OCI-LY7 (cell line): ENCODE results near the gene KRT16. TPM values are rescaled to one million over a fixed set of nuclear protein-coding genes. Genes with fewer than 3 reads are reported as not detected.

Experiments used
- BruUV-seq: library from RNA; stranded (reverse); fragments of 400-500 nt; replicated peaks from 2 replicates; lab custom pipeline; 2021; lab: Mats Ljungman, UMichigan
- CTCF ChIA-PET: fragments of 300-600 bp; sonication (Branson Sonifier 250); formaldehyde crosslinking; loops from one replicate; lab custom pipeline; 2022; ENCODE audit warnings: antibody characterized with exemption; ENCODE audit not compliant: unreplicated experiment; lab: Charles Lee
- POLR2A ChIA-PET: fragments of 300-600 bp; sonication (Branson Sonifier 250); formaldehyde crosslinking; loops from one replicate; lab custom pipeline; 2022; ENCODE audit warnings: antibody characterized with exemption; lab: Charles Lee
- DNase-seq: peaks from one replicate; pipeline ENCODE4 v3.0.0-alpha.2; 2015; ENCODE audit warnings: low spot score
- H2AFZ ChIP-seq: fragments of 200-600 bp; sonication (generic), shearing (Covaris generic); 2 replicates; pipeline ENCODE4 v1.6.1; 2014; ENCODE audit warnings: mild to moderate bottlenecking, antibody characterized with exemption, low read length, moderate library complexity
- H3K27ac ChIP-seq: fragments of 200-600 bp; sonication (generic); 2 replicates; pipeline ENCODE4 v1.5.1; 2014; ENCODE audit warnings: mixed run types, low read depth, mild to moderate bottlenecking, moderate library complexity, low read length, inconsistent platforms; ENCODE audit not compliant: poor library complexity, severe bottlenecking
- H3K36me3 ChIP-seq: fragments of 200-600 bp; sonication (generic); 2 replicates; pipeline ENCODE4 v1.6.1; 2014; ENCODE audit warnings: mild to moderate bottlenecking, antibody characterized with exemption, low read length, moderate library complexity, mixed read lengths; ENCODE audit not compliant: insufficient read depth
- H3K4me1 ChIP-seq: fragments of 200-600 bp; sonication (generic); 2 replicates; pipeline ENCODE4 v1.5.1; 2014; ENCODE audit warnings: mild to moderate bottlenecking, low read length; ENCODE audit not compliant: insufficient read depth, poor library complexity, severe bottlenecking
- H3K4me2 ChIP-seq: fragments of 200-600 bp; sonication (generic); 2 replicates; pipeline ENCODE4 v1.6.1; 2014; ENCODE audit warnings: mild to moderate bottlenecking, low read length
- H3K4me3 ChIP-seq: fragments of 200-600 bp; sonication (generic); 2 replicates; pipeline ENCODE4 v1.5.1; 2014; ENCODE audit warnings: mild to moderate bottlenecking, low read depth, low read length; ENCODE audit not compliant: poor library complexity, severe bottlenecking
- H3K79me2 ChIP-seq: fragments of 200-600 bp; sonication (generic); 2 replicates; pipeline ENCODE4 v1.6.1; 2016; ENCODE audit warnings: low read depth, mild to moderate bottlenecking, low read length, moderate library complexity, mixed read lengths; ENCODE audit not compliant: insufficient read depth
- H3K9me2 ChIP-seq: fragments of 200-600 bp; sonication (generic); 2 replicates; pipeline ENCODE4 v1.6.1; 2016; ENCODE audit warnings: mild to moderate bottlenecking, low read length, mixed read lengths; ENCODE audit not compliant: insufficient read depth
- H3K9me3 ChIP-seq: fragments of 200-600 bp; sonication (generic); 2 replicates; pipeline ENCODE4 v1.6.1; 2014; ENCODE audit warnings: mild to moderate bottlenecking, mixed run types, low read length, mixed read lengths
- H4K20me1 ChIP-seq: fragments of 200-600 bp; sonication (generic); 2 replicates; pipeline ENCODE4 v1.6.1; 2014; ENCODE audit warnings: mild to moderate bottlenecking, antibody characterized with exemption, low read length, moderate library complexity, mixed read lengths; ENCODE audit not compliant: insufficient read depth
- CTCF ChIP-seq: fragments of 200-600 bp; sonication (generic); conservative IDR thresholded peaks from 2 replicates; pipeline ENCODE4 v1.5.1; 2014; ENCODE audit warnings: mild to moderate bottlenecking, antibody characterized with exemption, low read length, moderate library complexity, mixed read lengths
- EZH2phosphoT487 ChIP-seq: fragments of 200-600 bp; sonication (generic); IDR thresholded peaks from 2 replicates; pipeline ENCODE4 v1.6.1; 2018; ENCODE audit warnings: low read depth, borderline replicate concordance, mild to moderate bottlenecking, mixed run types, antibody characterized with exemption, low read length, moderate library complexity, mixed read lengths
- intact Hi-C: fragments of 100-400 bp; cut with micrococcal nuclease; formaldehyde crosslinking; loops from one replicate; pipeline ENCODE4 v1.10.0; 2022; ENCODE audit not compliant: unreplicated experiment
- total RNA-seq, 2 experiments: library from RNA; depleted of rRNA in 1 of 2; stranded (reverse); fragments of >200 nt in 1 of 2; shearing (Covaris generic) in 1 of 2; gene quantifications; 2 replicates each; pipeline ENCODE4 v1.2.3, GENCODE V29; 2014 to 2022

KRT16 gene
- total RNA-seq, 2 experiments from 2014 or later: not detected

- CTCF ChIA-PET: no interaction called here
- Histone ChIP-seq H3K4me3 (no peak overlapping the region), H2AFZ (no peak overlapping the region), H3K79me2 (no peaks in the 10 kb centered on the region), H3K27ac (no peak overlapping the region), H3K36me3 (no peaks in the 10 kb centered on the region), H3K9me2 (no peaks in the 10 kb centered on the region), H3K4me1 (no peaks in the 10 kb centered on the region), H3K4me2 (no peak overlapping the region), H4K20me1 (no peaks in the 10 kb centered on the region), H3K9me3 (no peaks in the 10 kb centered on the region)
- no TSS peak for BruUV-seq
- POLR2A ChIA-PET: interaction anchor here (0.6 kb wide), 1 partner anchor 14 kb away, joined by 6 read pairs; no protein-coding TSS in a partner anchor
- no peak for TF ChIP-seq CTCF
- TF ChIP-seq EZH2phosphoT487: no peak
- DNase-seq: no peak
- intact Hi-C loops: no loop called here
These were observed 27.2 kb upstream of the KRT16 start for GRCh38 chr17:41639492-41640473.

DNA sequence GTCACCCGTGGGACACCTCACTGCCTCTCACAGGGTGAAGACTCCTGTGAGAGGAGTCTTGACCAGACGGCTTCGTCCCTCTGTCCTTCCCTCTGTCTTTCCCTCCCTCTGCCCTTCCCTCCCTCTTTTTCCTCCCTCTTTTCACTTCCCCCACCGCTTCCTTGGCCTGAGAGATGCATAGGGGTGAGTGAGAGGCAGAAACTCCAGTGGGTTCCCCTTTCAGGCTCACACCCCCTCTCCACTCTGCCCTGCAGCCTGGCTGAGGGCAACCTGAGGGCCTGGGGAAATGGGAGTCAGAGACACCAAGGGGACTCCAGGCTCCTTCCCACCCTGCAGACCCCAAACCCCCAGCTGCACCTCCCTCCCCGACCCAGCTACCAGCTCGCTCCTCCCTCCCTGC is 26.4 kb upstream of the KRT16 start:
- no peaks in the 10 kb centered on the region for H3K4me1 ChIP-seq
- ChIA-PET POLR2A (no interaction called here), CTCF (no interaction called here)
- H3K36me3 ChIP-seq: no peaks in the 10 kb centered on the region
- BruUV-seq: no TSS peak
- H3K9me3 ChIP-seq: no peaks in the 10 kb centered on the region
- H3K4me3 ChIP-seq: no peak overlapping the region
- no peak overlapping the region for H3K4me2 ChIP-seq
- H3K27ac ChIP-seq: no peak overlapping the region
- H4K20me1 ChIP-seq: no peaks in the 10 kb centered on the region
- H2AFZ ChIP-seq: no peak overlapping the region
- no peak for DNase-seq
- no peaks in the 10 kb centered on the region for H3K9me2 ChIP-seq
- TF ChIP-seq EZH2phosphoT487 (no peak), CTCF (no peak)
- intact Hi-C loops: no loop called here
- no peaks in the 10 kb centered on the region for H3K79me2 ChIP-seq

- TF ChIP-seq CTCF: no peak
- TF ChIP-seq EZH2phosphoT487: no peak
- DNase-seq: no peak
- BruUV-seq: no TSS peak
- H3K4me1 ChIP-seq: no peaks in the 10 kb centered on the region
- H3K36me3 ChIP-seq: no peaks in the 10 kb centered on the region
- no peak overlapping the region for H3K4me3 ChIP-seq
- intact Hi-C loops: no loop called here
- H4K20me1 ChIP-seq: no peaks in the 10 kb centered on the region
- no peaks in the 10 kb centered on the region for H3K9me3 ChIP-seq
- H3K9me2 ChIP-seq: no peaks in the 10 kb centered on the region
- CTCF ChIA-PET: no interaction called here
- H3K27ac ChIP-seq: no peak overlapping the region
- H2AFZ ChIP-seq: no peak overlapping the region
- no peak overlapping the region for H3K4me2 ChIP-seq
- no peaks in the 10 kb centered on the region for H3K79me2 ChIP-seq
- POLR2A ChIA-PET: no interaction called here
These were observed 25.6 kb upstream of the KRT16 start for GRCh38 chr17:41638194-41638593.
